ENCODE measurements around the gene DNAH2. TPM values are rescaled to one million over a fixed set of nuclear protein-coding genes. Genes with fewer than 3 reads are reported as not detected.

Gene DNAH2
- total and polyA plus RNA-seq, 8 donors, result under 0.01 to 8.0 (median 0.24) TPM; not detected in 2

GRCh38 chr17:7705269-7706255 is 12.0 kb upstream of the DNAH2 start:
- 4 to 15% (median 5%) methylated on average over 13 to 50 of the region's 50 CpGs for WGBS, 5 donors
- no peaks in the 10 kb centered on the region for H3K9me3 ChIP-seq
- peaks cover 14 to 26% (median 19%) of the 10 kb centered on the region in 4 donors for H3K4me1 ChIP-seq
- H3K4me3 ChIP-seq, result peak overlapping the region; percentile 43 to 55 (median 44)
- peak in 1 of 2 donors; percentile 50 for DNase-seq
- H3K27ac ChIP-seq, result no peak overlapping the region
- no peak for TF ChIP-seq CTCF (IDR thresholded peaks at IDR 0.05)
- TF ChIP-seq POLR2A (IDR thresholded peaks at IDR 0.05), result no peak
- no peak for TF ChIP-seq EP300 (IDR thresholded peaks at IDR 0.05)
- no peak for TF ChIP-seq POLR2AphosphoS5 (IDR thresholded peaks at IDR 0.05)
- intact Hi-C loops (cut with DNase I; ENCODE audit: low total_unique reads), result no loop called here
- peaks cover 9 to 27% (median 24%) of the 10 kb centered on the region in 4 donors for H3K36me3 ChIP-seq
- H3K27me3 ChIP-seq, result peaks cover 15 to 98% (median 33%) of the 10 kb centered on the region in 3 donors

GRCh38 chr17:7706631-7707354 is 10.8 kb upstream of the DNAH2 start:
- 88 to 94% (median 93%) methylated on average over 3 of the region's 3 CpGs for WGBS, 5 donors
- no peak overlapping the region for H3K4me3 ChIP-seq
- H3K9me3 ChIP-seq, result no peaks in the 10 kb centered on the region
- TF ChIP-seq CTCF (IDR thresholded peaks at IDR 0.05), result no peak
- no peak for TF ChIP-seq POLR2A (IDR thresholded peaks at IDR 0.05)
- no peak for TF ChIP-seq POLR2AphosphoS5 (IDR thresholded peaks at IDR 0.05)
- no peak for TF ChIP-seq EP300 (IDR thresholded peaks at IDR 0.05)
- no peak for DNase-seq
- H3K27ac ChIP-seq, result no peak overlapping the region
- H3K36me3 ChIP-seq, result peaks cover 4 to 15% (median 12%) of the 10 kb centered on the region in 4 donors
- intact Hi-C loops (cut with DNase I; ENCODE audit: low total_unique reads), result no loop called here
- peaks cover 14 to 26% (median 19%) of the 10 kb centered on the region in 4 donors for H3K4me1 ChIP-seq
- H3K27me3 ChIP-seq, result peaks cover 15 to 100% (median 39%) of the 10 kb centered on the region in 3 donors

GRCh38 chr17:7707446-7707845 is 10.1 kb upstream of the DNAH2 start:
- Histone ChIP-seq H3K36me3 (peaks cover 0 to 8% (median 5%) of the 10 kb centered on the region in 4 donors), H3K4me3 (no peak overlapping the region), H3K4me1 (peaks cover 14 to 26% (median 19%) of the 10 kb centered on the region in 4 donors), H3K27ac (no peak overlapping the region), H3K9me3 (no peaks in the 10 kb centered on the region), H3K27me3 (peaks cover 21 to 100% (median 46%) of the 10 kb centered on the region in 3 donors)
- intact Hi-C loops (cut with DNase I; ENCODE audit: low total_unique reads), result no loop called here
- DNase-seq, result no peak
- WGBS, 5 donors, result 80 to 86% (median 83%) methylated on average over 9 of the region's 9 CpGs
- TF ChIP-seq EP300 (IDR thresholded peaks at IDR 0.05), result no peak
- no peak for TF ChIP-seq CTCF (IDR thresholded peaks at IDR 0.05)
- no peak for TF ChIP-seq POLR2AphosphoS5 (IDR thresholded peaks at IDR 0.05)
- TF ChIP-seq POLR2A (IDR thresholded peaks at IDR 0.05), result no peak
